Measurements from ENCODE around the gene DOCK4. TPM values are rescaled to one million over a fixed set of nuclear protein-coding genes. Genes with fewer than 3 reads are reported as not detected.

Gene DOCK4
- total and polyA plus RNA-seq, 2 of the 8 experiments (the other 6 are each of a cell fraction or from before 2014, with no cell fraction given) = 5.1 to 23.6 TPM

GRCh38 chr7:111681242-111681641 is 525.0 kb downstream of the DOCK4 start:
- CTCF ChIA-PET (ENCODE audit: partially characterized antibody) = no interaction called here
- H2BK20ac ChIP-seq (ENCODE audit: low read length) = no peak overlapping the region
- no peaks in the 10 kb centered on the region for H3K27me3 ChIP-seq (replicated peaks in 1 of 4; ENCODE audit: control insufficient read depth in 3 of 4, extremely low read depth in 1 of 4, insufficient read depth in 3 of 4, low read length in 3 of 4)
- H3K23me2 ChIP-seq (ENCODE audit: low read depth, low read length) = no peaks in the 10 kb centered on the region
- H3K79me2 ChIP-seq (ENCODE audit: control insufficient read depth in 1 of 2, insufficient read depth in 2 of 2, low read length in 2 of 2) = no peaks in the 10 kb centered on the region
- no peak overlapping the region for H2BK5ac ChIP-seq (ENCODE audit: low read depth, low read length)
- H4K8ac ChIP-seq (ENCODE audit: extremely low read depth, insufficient read depth, low read length) = no peak overlapping the region
- H3K9me3 ChIP-seq (ENCODE audit: insufficient read depth in 2 of 2, low read depth in 1 of 2, low read length in 1 of 2) = no peaks in the 10 kb centered on the region
- no peaks in the 10 kb centered on the region for H4K20me1 ChIP-seq (replicated peaks in 1 of 2; ENCODE audit: control insufficient read depth in 1 of 2, insufficient read depth in 2 of 2, low read length in 2 of 2)
- H3K27ac ChIP-seq (ENCODE audit: low read depth, low read length) = no peak overlapping the region
- no peaks in the 10 kb centered on the region for H3K4me1 ChIP-seq (replicated peaks in 1 of 4; ENCODE audit: control insufficient read depth in 3 of 4, insufficient read depth in 4 of 4, low read length in 3 of 4)
- WGBS, 2 experiments (ENCODE audit: extremely low coverage in 1 of 2, insufficient coverage in 1 of 2, insufficient read length in 1 of 2, insufficient replicate concordance in 2 of 2, low coverage in 1 of 2, low lambda C conversion rate in 2 of 2, missing lambda C conversion rate in 1 of 2) = 90% methylated on average over 3 of the region's 3 CpGs; no CpG with 5 or more reads in 1 of the 2 experiments
- FAIRE-seq (no peak), DNase-seq (ENCODE audit: low read depth in 1 of 2, low spot score in 2 of 2) (no peak)
- H2BK12ac ChIP-seq (ENCODE audit: low read depth, low read length) = no peak overlapping the region
- no peaks in the 10 kb centered on the region for H3K79me1 ChIP-seq (ENCODE audit: low read depth, low read length)
- H4K91ac ChIP-seq (replicated peaks; ENCODE audit: insufficient read length, low read length) = no peak overlapping the region
- H3K56ac ChIP-seq (replicated peaks; ENCODE audit: insufficient read length, low read depth, low read length) = no peak overlapping the region
- no peaks in the 10 kb centered on the region for H3K36me3 ChIP-seq (ENCODE audit: control insufficient read depth in 2 of 4, insufficient read depth in 4 of 4, low read length in 3 of 4)
- H3K4me2 ChIP-seq (ENCODE audit: insufficient read depth in 1 of 2, low read depth in 2 of 2, low read length in 2 of 2) = no peak overlapping the region
- no peak overlapping the region for H3K23ac ChIP-seq (ENCODE audit: insufficient read length)
- H2BK15ac ChIP-seq (ENCODE audit: low read length) = no peak overlapping the region
- H3K4ac ChIP-seq (replicated peaks; ENCODE audit: insufficient read length, low read depth, low read length) = no peak overlapping the region
- H2AK5ac ChIP-seq (ENCODE audit: low read depth, low read length) = no peak overlapping the region
- no peak overlapping the region for H3K4me3 ChIP-seq (ENCODE audit: extremely low read depth in 1 of 4, insufficient read depth in 2 of 4, low read depth in 3 of 4, low read length in 4 of 4)
- H3K18ac ChIP-seq (ENCODE audit: extremely low read depth, low read length) = no peak overlapping the region
- POLR2A ChIA-PET (ENCODE audit: partially characterized antibody) = no interaction called here
- H3K9ac ChIP-seq (replicated peaks in 1 of 4; ENCODE audit: extremely low read depth in 1 of 4, low read depth in 3 of 4, low read length in 3 of 4) = no peak overlapping the region
- no peak overlapping the region for H4K5ac ChIP-seq (ENCODE audit: insufficient read length, low read depth, low read length)
- H2AFZ ChIP-seq (ENCODE audit: low read length) = peak overlapping the region; percentile 7; the same call in 1 of the 2 replicates
- no peak overlapping the region for H3K14ac ChIP-seq (ENCODE audit: insufficient read length)
- no peak overlapping the region for H2BK120ac ChIP-seq (replicated peaks; ENCODE audit: low read depth, low read length)
- TF ChIP-seq MAFK (IDR thresholded peaks at IDR 0.05; ENCODE audit: low read depth, low read length) (no peak), CEBPB (IDR thresholded peaks at IDR 0.05; ENCODE audit: low read depth, low read length) (no peak)

Measured in H1 (cell line).